Head of caudate nucleus (tissue), 42 donors: ENCODE measurements around the gene MMP20.

Experiments
- DNase-seq, 42 donors: peaks; one replicate each; pipeline versions ENCODE4 v3.0.0 to v3.0.0-alpha.2; 2020 to 2021; ENCODE audit warnings: mixed read lengths in 7 of 42
- intact Hi-C: fragments of 100-400 bp; cut with DNase I; formaldehyde crosslinking; loops from one replicate; pipeline ENCODE4 v1.15.0; 2022

Gene MMP20

DNA sequence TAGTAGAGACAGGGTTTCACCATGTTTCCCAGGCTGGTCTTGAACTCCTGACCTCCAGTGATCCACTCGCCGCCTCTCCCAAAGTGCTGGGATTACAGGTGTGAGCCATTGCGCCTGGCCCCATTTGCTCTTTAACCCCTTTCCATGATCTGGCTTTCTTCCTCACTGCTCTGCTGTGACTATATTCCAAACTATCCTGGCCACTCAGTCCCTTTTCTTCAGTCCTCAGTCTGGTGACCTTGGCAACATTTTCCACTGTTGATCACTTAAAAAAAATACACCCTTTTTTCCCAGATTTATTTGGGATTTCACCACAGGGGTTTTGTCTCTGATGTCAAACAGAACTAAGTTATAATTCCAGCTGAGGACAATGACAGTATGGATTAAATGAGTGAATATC is 24.5 kb downstream of the MMP20 start:
- intact Hi-C loops: loop anchor here (10.0 kb wide), 1 partner anchor 256 kb away; the partner anchor contains the start of gene BIRC2
- DNase-seq: no peak

DNA sequence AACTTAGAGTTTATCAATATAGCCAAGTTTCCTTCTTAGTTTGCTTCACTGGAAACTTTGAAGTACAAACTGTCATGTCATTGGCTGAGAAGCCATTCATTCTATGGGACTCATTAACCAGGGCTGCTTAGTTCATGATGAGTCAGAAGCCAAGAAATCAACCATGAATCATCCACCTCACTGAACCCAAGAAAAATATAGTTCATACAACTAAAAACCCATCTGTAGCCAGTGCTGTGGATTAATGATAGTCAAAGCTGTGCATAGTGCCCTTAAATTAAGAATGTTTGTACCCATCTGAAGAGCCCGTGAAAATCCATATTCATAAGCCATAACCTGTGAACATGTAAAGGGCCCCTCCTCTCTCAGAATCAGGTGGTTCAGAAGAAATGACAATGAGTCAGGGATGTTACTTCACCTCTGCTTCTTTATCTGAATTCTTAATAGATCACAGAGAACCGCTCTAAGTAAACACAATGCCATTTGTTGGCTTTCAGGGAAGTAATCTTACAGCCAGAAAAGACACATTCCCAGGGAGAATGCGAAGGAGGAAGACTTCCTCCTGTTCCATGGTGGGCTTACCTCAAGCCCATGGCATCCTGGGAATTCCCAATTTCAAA is 25.4 kb downstream of the MMP20 start:
- intact Hi-C loops: loop anchor here (10.0 kb wide), 1 partner anchor 255 kb away; the partner anchor contains the start of gene BIRC2
- peak in 5 of 42 donors; percentile 14 to 63 (median 30) for DNase-seq

DNA sequence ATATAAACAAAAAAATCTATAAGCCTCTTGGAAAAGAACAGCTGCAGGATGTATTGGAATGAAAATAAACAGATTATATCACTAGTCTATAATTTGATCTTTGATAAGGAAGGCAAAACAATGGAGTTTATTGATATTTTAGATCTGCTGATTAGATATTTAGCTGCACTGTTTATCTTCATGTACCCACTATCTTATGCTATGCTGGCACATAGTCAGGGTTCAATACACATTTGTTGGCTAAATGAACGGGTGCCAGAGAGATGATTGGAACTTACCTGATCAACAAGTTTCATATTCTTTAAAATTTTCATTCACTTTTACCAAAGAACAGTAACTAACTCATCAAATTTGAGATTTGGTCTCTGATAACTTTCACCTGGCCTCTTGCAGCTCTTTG is 26.9 kb downstream of the MMP20 start:
- DNase-seq: no peak
- intact Hi-C loops: no loop called here

- DNase-seq: no peak
These were observed 28.6 kb downstream of the MMP20 start for GRCh38 chr11:102596578-102596977.

GRCh38 chr11:102592634-102593581 is 32.2 kb downstream of the MMP20 start:
- DNase-seq: no peak
- intact Hi-C loops: no loop called here

More at GRCh38 chr11:102596578-102596977, 28.6 kb downstream of the MMP20 start:
- intact Hi-C loops: no loop called here

DNA sequence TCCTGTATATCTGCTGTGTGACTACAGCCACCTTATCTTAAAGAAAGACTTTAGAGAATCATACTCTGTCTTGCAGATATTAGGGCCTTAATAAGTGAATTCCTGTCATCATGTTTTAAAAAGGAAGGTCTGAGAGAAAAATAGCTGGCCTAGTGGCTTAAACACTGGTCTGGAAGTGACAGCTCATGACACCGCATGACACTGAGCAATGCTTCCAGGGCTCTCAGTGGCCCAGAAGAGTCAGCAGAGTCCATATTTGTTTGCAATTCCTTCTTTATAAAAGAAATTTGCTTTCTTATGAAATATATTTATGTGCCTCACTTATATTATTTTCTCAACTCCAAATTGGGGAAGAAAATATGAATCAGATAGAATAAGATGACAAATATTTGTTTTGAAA is 33.0 kb downstream of the MMP20 start:
- intact Hi-C loops: no loop called here

DNA sequence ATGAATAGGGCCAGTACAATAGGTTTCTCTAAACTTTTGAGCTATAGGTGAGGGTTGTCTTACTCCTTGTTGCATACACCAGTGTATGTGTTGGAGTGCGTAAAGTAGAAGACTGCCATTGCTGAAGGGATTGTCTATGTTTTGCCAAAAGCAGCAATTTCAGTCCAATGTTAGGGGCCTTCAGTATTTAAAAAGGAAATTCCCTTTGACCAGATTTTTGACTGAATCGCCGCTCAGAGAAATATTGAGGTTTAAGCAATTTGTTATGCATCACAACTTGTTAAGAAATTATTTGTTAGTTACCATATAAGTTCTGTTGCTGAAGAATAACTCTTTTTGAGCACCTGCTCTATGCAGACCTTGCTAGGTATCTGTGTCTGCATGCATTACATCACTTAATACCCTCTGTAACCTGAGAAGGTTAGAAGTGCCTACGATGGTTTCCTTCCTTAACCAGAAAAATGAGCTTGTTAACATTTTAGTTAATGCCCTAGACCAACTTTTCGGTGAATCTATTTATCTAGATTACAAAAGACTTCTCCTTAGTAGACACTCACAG is 33.9 kb downstream of the MMP20 start:
- intact Hi-C loops: no loop called here
- DNase-seq: no peak

More for the DNA sequence above, 33.0 kb downstream of the MMP20 start:
- no peak for DNase-seq

GRCh38 chr11:102590276-102591049 is 34.7 kb downstream of the MMP20 start:
- intact Hi-C loops: no loop called here

GRCh38 chr11:102589047-102589459 is 36.1 kb downstream of the MMP20 start:
- peak in 34 of 42 donors; percentile 19 to 82 (median 48) for DNase-seq
- intact Hi-C loops: no loop called here

More at GRCh38 chr11:102590276-102591049, 34.7 kb downstream of the MMP20 start:
- DNase-seq: no peak

DNA sequence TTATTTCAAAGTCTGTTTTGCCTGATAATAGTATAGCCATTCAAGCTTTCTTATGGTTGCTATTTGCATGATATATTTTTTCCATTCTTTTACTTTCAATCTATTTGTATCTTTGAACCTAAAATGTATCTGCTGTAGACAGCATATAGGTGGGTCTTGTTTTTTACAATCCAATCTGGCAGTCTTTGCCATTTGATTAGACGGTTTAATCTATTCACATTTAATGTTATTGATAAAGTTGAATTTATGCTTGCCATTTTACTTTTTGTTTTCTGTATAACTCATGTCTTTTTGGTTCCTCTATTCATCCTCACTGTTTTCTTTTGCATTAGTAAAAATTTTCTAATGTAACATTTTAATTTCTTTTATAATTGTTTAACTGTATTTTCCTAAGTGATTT is 37.4 kb downstream of the MMP20 start:
- intact Hi-C loops: no loop called here
- DNase-seq: no peak

GRCh38 chr11:102583141-102583873 is 41.8 kb downstream of the MMP20 start:
- intact Hi-C loops: no loop called here
- no peak for DNase-seq

- intact Hi-C loops: no loop called here
These were observed 43.0 kb downstream of the MMP20 start for GRCh38 chr11:102582140-102582539.

DNA sequence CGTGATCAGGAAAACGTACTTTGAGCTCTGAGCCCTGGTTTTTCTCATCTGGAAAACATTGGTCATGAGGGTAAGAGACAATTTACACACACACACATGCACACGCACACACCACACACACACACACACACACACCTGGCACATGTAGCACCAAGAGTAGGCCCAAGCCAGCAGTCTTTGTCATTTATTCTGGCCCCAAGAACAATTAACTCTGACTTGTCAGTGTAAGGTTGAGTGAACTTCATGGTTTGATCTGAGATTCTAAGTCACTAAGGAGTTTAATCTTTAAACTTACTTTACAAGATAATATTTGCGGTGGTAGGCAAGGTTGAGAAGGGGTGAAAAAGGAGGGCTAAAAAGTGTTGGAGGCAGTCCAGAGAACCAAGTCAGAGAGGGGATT is 44.1 kb downstream of the MMP20 start:
- DNase-seq: no peak
- intact Hi-C loops: no loop called here

More at GRCh38 chr11:102582140-102582539, 43.0 kb downstream of the MMP20 start:
- no peak for DNase-seq

DNA sequence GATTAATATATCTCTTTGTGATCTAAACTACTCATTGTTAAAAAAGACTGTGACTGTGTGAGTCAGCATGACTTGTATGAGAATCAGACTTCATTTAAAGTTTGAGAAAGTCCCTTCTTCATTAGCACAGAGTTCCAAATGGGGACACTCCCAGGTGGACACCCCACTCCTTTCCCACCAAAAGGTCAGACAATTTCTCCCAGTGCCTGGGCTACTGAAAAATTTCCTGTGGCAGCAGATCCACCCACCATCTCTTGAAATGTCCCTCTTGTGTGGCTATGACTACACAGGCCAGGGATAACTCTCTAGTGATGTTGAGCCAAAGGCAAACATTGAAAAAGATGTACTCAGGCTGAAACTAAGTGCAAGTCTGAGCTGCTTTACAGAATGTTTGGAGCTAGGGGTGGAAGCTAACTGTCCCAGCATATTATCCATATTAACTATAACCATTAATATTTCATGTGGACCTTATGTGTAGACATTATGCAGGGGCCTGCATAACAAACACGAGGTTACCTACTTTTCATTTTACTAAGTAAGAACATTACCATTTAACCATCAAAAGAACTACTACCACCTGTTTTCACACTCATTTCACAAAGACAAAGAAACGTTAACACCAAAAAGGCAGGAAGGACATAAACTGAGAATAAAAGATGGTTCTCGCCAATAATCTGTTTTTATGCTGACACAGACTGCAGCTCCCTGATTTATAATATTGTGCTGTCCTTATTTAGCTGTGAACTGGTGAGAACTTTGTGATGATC is 44.8 kb downstream of the MMP20 start:
- DNase-seq: no peak
- intact Hi-C loops: no loop called here

DNA sequence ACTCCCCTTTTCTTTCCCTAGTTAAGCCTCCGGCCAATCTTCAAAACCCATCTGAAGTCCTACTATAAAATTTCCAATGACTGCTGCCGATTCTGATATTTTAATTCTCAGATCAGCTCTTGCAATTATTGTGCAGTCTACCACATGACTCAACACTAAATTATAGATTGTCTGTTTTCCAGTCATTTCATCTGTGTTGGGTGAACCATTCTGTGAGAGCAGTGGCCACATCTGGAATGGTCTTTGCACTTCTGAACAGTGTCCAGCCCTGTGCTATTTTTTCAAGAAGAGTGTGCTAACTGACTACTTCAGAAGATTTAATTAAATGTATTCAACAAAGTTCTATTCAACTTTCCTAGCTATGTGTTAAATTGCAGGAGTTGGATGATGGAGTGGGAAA is 47.4 kb downstream of the MMP20 start:
- intact Hi-C loops: no loop called here
- no peak for DNase-seq

- intact Hi-C loops: no loop called here
- DNase-seq: no peak
These were observed 48.0 kb downstream of the MMP20 start for GRCh38 chr11:102577182-102577581.

GRCh38 chr11:102576350-102576749 is 48.8 kb downstream of the MMP20 start:
- no peak for DNase-seq
- intact Hi-C loops: no loop called here

GRCh38 chr11:102575012-102575411 is 50.1 kb downstream of the MMP20 start:
- DNase-seq: no peak
- intact Hi-C loops: no loop called here
